ENCODE measurements around the gene C13orf46. TPM values are rescaled to one million over a fixed set of nuclear protein-coding genes. Genes with fewer than 3 reads are reported as not detected.

Gene C13orf46
- total RNA-seq, 1 experiment from 2014 or later = 0.07 TPM

DNA sequence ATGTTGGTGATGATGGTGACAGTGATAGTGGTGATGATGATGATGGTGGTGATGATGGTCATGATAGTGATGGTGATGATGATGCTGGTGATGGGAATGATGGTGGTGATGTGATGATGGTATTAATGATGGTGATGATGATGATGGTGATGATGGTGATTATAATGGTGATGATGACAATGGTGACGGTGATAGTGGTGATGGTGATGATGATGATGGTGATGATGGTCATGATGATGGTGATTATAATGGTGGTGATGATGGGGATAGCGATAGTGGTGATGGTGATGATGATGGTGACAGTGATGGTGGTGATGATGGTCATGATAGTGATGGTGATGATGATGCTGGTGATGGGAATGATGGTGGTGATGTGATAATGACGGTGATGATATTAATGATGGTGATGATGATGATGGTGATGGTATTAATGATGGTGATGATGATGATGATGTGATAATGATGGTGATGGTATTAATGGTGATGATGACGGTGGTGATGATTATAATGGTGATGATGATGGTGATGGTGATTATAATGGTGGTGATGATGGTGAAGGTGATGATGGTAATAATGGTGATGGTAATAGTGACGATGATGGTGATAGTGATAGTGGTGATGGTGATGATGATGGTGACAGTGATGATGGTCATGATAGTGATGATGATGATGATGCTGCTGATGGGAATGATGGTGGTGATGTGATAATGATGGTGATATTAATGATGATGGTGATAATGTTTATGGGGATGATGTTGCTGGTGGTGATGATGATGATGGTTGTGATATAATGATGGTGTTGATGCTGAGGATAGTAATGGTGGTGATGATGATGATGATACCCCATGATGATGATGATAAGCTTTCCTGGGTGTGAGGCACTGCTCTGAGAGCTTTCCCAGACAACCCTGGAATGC lies 7.7 kb downstream of the C13orf46 start:
- no peak overlapping the region for H3K27ac ChIP-seq (ENCODE audit: low read length)
- DNase-seq (no peak), ATAC-seq (no peak)
- no peak overlapping the region for H2AFZ ChIP-seq (ENCODE audit: low read length)
- no peaks in the 10 kb centered on the region for H3K27me3 ChIP-seq (ENCODE audit: low read length)
- H4K20me1 ChIP-seq (ENCODE audit: low read length) = no peaks in the 10 kb centered on the region
- TF ChIP-seq EZH2phosphoT487 (IDR thresholded peaks at IDR 0.05; ENCODE audit: borderline replicate concordance, low read length) = no peak
- TF ChIP-seq, protein P1, sequence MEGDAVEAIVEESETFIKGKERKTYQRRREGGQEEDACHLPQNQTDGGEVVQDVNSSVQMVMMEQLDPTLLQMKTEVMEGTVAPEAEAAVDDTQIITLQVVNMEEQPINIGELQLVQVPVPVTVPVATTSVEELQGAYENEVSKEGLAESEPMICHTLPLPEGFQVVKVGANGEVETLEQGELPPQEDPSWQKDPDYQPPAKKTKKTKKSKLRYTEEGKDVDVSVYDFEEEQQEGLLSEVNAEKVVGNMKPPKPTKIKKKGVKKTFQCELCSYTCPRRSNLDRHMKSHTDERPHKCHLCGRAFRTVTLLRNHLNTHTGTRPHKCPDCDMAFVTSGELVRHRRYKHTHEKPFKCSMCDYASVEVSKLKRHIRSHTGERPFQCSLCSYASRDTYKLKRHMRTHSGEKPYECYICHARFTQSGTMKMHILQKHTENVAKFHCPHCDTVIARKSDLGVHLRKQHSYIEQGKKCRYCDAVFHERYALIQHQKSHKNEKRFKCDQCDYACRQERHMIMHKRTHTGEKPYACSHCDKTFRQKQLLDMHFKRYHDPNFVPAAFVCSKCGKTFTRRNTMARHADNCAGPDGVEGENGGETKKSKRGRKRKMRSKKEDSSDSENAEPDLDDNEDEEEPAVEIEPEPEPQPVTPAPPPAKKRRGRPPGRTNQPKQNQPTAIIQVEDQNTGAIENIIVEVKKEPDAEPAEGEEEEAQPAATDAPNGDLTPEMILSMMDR (conservative IDR thresholded peaks at IDR 0.05; ENCODE audit: low read depth, low read length) = no peak
- no peak for TF ChIP-seq EZH2 (IDR thresholded peaks at IDR 0.05; ENCODE audit: low read length, unreplicated experiment)
- H3K4me2 ChIP-seq (ENCODE audit: low read length) = no peak overlapping the region
- no peaks in the 10 kb centered on the region for H3K9me2 ChIP-seq (replicated peaks; ENCODE audit: low read length)
- H3K79me2 ChIP-seq (ENCODE audit: low read length) = no peaks in the 10 kb centered on the region
- H3K9me3 ChIP-seq (ENCODE audit: low read length) = no peaks in the 10 kb centered on the region
- H3F3A ChIP-seq (ENCODE audit: low read length, unreplicated experiment) = no peaks in the 10 kb centered on the region
- CTCF ChIA-PET = no interaction called here
- H3K4me1 ChIP-seq (ENCODE audit: insufficient read depth, low read length) = peaks cover 14% of the 10 kb centered on the region
- no peak overlapping the region for H3K4me3 ChIP-seq (ENCODE audit: low read length)
- peaks cover 4% of the 10 kb centered on the region; the same call in 1 of the 2 replicates for H3K36me3 ChIP-seq (ENCODE audit: low read depth, low read length)
- POLR2A ChIA-PET (ENCODE audit: unreplicated experiment) = no interaction called here
- BruUV-seq (replicated peaks) = no TSS peak
- no peak overlapping the region for H3K9ac ChIP-seq (ENCODE audit: low read length)
- intact Hi-C loops (cut with micrococcal nuclease) = no loop called here

DNA sequence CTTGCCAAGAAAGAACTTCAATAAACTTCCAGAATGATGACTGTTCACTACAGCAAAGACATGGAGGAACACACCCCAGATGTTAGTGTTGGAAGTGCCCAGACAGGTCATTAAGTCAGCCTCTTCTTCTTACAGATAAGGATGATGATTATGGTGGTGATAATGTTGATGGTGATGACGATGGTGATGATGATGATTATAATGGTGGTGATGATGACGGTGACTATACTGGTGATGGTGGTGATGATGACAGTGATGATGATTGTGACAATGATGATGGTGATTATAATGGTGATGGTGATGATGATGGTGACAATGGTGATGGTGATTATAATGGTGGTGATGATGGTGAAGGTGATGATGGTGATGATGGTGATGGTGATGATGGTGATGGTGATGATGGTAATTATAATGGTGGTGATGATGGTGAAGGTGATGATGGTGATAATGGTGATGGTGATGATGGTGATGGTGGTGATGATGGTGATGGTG lies 8.4 kb downstream of the C13orf46 start:
- Histone ChIP-seq H3K27ac (ENCODE audit: low read length) (no peak overlapping the region), H2AFZ (ENCODE audit: low read length) (no peak overlapping the region), H3F3A (ENCODE audit: low read length, unreplicated experiment) (no peaks in the 10 kb centered on the region), H3K36me3 (ENCODE audit: low read depth, low read length) (peaks cover 4% of the 10 kb centered on the region; the same call in 1 of the 2 replicates), H3K79me2 (ENCODE audit: low read length) (no peaks in the 10 kb centered on the region), H3K9ac (ENCODE audit: low read length) (no peak overlapping the region), H3K27me3 (ENCODE audit: low read length) (no peaks in the 10 kb centered on the region), H3K9me2 (replicated peaks; ENCODE audit: low read length) (no peaks in the 10 kb centered on the region), H3K9me3 (ENCODE audit: low read length) (no peaks in the 10 kb centered on the region), H3K4me3 (ENCODE audit: low read length) (no peak overlapping the region), H3K4me1 (ENCODE audit: insufficient read depth, low read length) (peaks cover 6% of the 10 kb centered on the region), H3K4me2 (ENCODE audit: low read length) (no peak overlapping the region), H4K20me1 (ENCODE audit: low read length) (no peaks in the 10 kb centered on the region)
- intact Hi-C loops (cut with micrococcal nuclease) = no loop called here
- TF ChIP-seq EZH2phosphoT487 (IDR thresholded peaks at IDR 0.05; ENCODE audit: borderline replicate concordance, low read length) (no peak), EZH2 (IDR thresholded peaks at IDR 0.05; ENCODE audit: low read length, unreplicated experiment) (no peak)
- TF ChIP-seq, protein P1 (conservative IDR thresholded peaks at IDR 0.05; ENCODE audit: low read depth, low read length) = no peak
- CTCF ChIA-PET = no interaction called here
- DNase-seq (no peak), ATAC-seq (no peak)
- BruUV-seq (replicated peaks) = no TSS peak
- POLR2A ChIA-PET (ENCODE audit: unreplicated experiment) = no interaction called here
